Stimulated activated CD4-positive, alpha-beta T cell treated with anti-CD3 and anti-CD28 coated beads, Interleukin-15, amount 100 ng/mL, for 48 hours (primary cell): ENCODE measurements around the gene PHAF1.

ENCODE experiments used
- DNase-seq, 2 donors: peaks; one replicate each; pipeline ENCODE4 v3.0.0-alpha.2; 2020; ENCODE audit warnings: low read depth in 2 of 2

The PHAF1 gene

GRCh38 chr16:67194260-67194659, 84.5 kb downstream of the PHAF1 start:
- DNase-seq, result no peak

DNA sequence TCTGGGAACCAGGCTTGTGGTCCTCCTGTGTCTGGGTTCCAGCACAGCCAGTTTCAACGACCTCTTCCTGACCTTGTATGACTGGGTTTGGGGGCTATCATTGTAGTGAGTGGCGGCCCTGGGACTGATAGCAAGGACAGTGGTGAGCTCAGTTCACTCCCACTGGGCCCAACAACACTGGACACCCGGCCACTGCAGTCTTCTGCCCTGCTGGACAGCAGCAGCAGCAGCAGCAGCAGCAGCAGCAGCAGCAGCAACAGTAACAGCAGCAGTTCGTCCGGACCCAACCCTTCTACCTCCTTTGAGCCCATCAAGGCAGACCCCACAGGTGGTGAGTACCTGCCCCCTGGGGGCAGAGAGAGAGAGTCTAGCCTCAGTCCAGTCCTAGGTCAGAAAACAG, 85.9 kb downstream of the PHAF1 start:
- no peak for DNase-seq

- no peak for DNase-seq
Measured at GRCh38 chr16:67196881-67197280, 87.1 kb downstream of the PHAF1 start.

- DNase-seq, result no peak
Measured at GRCh38 chr16:67197704-67198103, 88.0 kb downstream of the PHAF1 start.
